ENCODE measurements around the gene GPR176.
A peak's percentile ranks its signal among the peaks of the same experiment; 100 is the strongest.

The GPR176 gene

GRCh38 chr15:39919748-39920509, at the start of gene GPR176:
Gene GPR176, minus strand, starts transcription at chr15:39920266. Its CDS starts 240 bp downstream, at chr15:39920026.
- DNase-seq = peak; percentile 37

GRCh38 chr15:39969002-39969394, 48.9 kb upstream of the GPR176 start:
- no peak for DNase-seq

- no peak for DNase-seq
Observed at GRCh38 chr15:39968273-39969001, 48.4 kb upstream of the GPR176 start.

- DNase-seq = no peak
Observed at GRCh38 chr15:39966521-39966920, 46.5 kb upstream of the GPR176 start.

GRCh38 chr15:39963786-39964185, 43.7 kb upstream of the GPR176 start:
- DNase-seq = no peak

GRCh38 chr15:39961051-39961450, 41.0 kb upstream of the GPR176 start:
- DNase-seq = no peak

- no peak for DNase-seq
Observed at GRCh38 chr15:39960411-39960810, 40.3 kb upstream of the GPR176 start.

GRCh38 chr15:39959411-39959810, 39.3 kb upstream of the GPR176 start:
- DNase-seq = no peak

- DNase-seq = no peak
Observed at GRCh38 chr15:39957481-39957880, 37.4 kb upstream of the GPR176 start.

- DNase-seq = no peak
Observed at GRCh38 chr15:39953521-39953920, 33.5 kb upstream of the GPR176 start.

GRCh38 chr15:39951561-39951960, 31.5 kb upstream of the GPR176 start:
- no peak for DNase-seq

GRCh38 chr15:39948817-39949216, 28.8 kb upstream of the GPR176 start:
- no peak for DNase-seq

- DNase-seq = no peak
Observed at GRCh38 chr15:39947401-39948197, 27.5 kb upstream of the GPR176 start.

- no peak for DNase-seq
Observed at GRCh38 chr15:39946862-39947261, 26.8 kb upstream of the GPR176 start.

- no peak for DNase-seq
Observed at GRCh38 chr15:39944726-39945125, 24.7 kb upstream of the GPR176 start.

- no peak for DNase-seq
Observed at GRCh38 chr15:39942753-39943150, 22.7 kb upstream of the GPR176 start.

GRCh38 chr15:39942101-39942752, 22.2 kb upstream of the GPR176 start:
- no peak for DNase-seq

GRCh38 chr15:39939487-39940452, 19.7 kb upstream of the GPR176 start:
- no peak for DNase-seq

- DNase-seq = no peak
Observed at GRCh38 chr15:39937696-39938095, 17.6 kb upstream of the GPR176 start.

GRCh38 chr15:39936681-39937080, 16.6 kb upstream of the GPR176 start:
- DNase-seq = no peak

- no peak for DNase-seq
Observed at GRCh38 chr15:39936187-39936586, 16.1 kb upstream of the GPR176 start.

- DNase-seq = no peak
Observed at GRCh38 chr15:39935241-39935640, 15.2 kb upstream of the GPR176 start.

Measured in CD4-positive, alpha-beta T cell treated with Interleukin-6 for 4 hours (primary cell).